Pulmonary artery endothelial cell (primary cell): ENCODE results near the gene ATOSB. TPM values are rescaled to one million over a fixed set of nuclear protein-coding genes. Genes with fewer than 3 reads are reported as not detected.
"Not testable (repeated sequence)": the region's sequence is repeated elsewhere in the genome, so short reads cannot be mapped to it uniquely, and the experiment has no call there.

Source experiments
- DNase-seq: peaks from one replicate; pipeline ENCODE4 v3.0.0-alpha.2; 2011; ENCODE audit warnings: low read depth, low spot score
- total RNA-seq: library from RNA; depleted of rRNA; stranded (reverse); fragments of >200 nt; gene quantifications from 2 replicates; pipeline ENCODE4 v1.2.3, GENCODE V29; 2014

Gene ATOSB, protein sequence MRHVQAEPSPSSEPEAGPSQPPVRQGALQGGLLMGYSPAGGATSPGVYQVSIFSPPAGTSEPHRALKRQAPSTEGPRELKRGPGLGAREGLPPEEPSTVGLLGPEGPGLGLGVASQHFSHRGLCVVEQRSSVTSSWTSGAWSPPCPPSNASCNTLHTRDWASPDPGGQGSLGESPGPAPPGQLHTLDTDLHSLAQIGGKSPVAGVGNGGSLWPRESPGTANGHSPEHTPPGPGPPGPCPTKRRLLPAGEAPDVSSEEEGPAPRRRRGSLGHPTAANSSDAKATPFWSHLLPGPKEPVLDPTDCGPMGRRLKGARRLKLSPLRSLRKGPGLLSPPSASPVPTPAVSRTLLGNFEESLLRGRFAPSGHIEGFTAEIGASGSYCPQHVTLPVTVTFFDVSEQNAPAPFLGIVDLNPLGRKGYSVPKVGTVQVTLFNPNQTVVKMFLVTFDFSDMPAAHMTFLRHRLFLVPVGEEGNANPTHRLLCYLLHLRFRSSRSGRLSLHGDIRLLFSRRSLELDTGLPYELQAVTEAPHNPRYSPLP
- 17.7 and 19.7 TPM in 2 replicates for total RNA-seq

DNA sequence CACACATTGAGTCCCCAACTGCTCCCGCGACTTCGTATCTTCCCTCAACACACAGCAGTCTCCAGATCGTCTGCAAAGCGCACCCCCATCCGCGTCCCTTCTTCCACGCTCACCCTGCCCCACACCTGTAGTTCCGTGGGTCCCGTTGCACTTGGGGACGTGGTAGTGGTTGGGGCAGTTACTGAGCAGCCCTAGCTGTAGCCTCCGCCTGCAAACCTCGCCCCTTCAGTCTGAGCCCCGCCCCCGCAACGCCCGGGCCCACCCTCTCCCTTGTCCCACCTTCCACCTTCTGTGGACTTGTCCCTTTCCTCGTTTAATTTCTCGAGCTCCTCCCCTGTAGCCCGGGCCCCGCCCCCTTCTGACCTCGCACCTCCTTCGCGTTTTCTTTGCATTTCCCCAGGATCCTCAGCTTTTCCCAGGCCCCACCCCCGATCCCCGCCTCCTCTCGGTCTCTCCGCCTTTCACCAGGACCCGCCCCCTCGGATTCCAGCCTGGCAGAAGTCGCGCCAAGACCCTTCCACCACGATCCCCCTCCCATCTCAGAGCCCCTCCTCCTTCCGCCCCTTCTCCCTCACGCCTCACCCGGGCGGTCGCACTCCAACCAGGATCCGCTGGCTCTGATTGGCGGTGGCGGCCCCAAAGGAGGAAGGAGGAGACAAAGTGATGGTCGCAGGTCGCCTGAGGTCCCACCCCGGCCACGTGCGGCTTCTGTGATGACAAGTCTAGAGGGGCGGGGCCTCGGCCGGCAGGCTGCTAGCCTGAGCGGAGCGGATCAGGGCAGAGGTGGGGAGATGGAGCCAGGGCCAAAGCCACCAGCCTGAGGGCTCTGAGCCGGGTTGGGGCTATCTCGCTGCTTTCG, at the start of gene ATOSB:
TSS of gene ATOSB (minus strand) at position 183 of the 859 bp plus-strand sequence. CDS start 7,588 bp downstream, outside the sequence.
- peak; percentile 87 for DNase-seq

GRCh38 chr9:35164711-35165110, 49.0 kb upstream of the ATOSB start:
- peak; percentile 74 for DNase-seq

GRCh38 chr9:35163413-35163812, 47.8 kb upstream of the ATOSB start:
- DNase-seq: no peak

GRCh38 chr9:35162605-35163315, 47.1 kb upstream of the ATOSB start:
- DNase-seq: no peak

- peak; percentile 75 for DNase-seq
Observed at GRCh38 chr9:35161713-35162604, 46.3 kb upstream of the ATOSB start, which contains the start of gene UNC13B. TSS of gene UNC13B (plus strand) at chr9:35162009. CDS start at chr9:35162284, 275 bp downstream.

DNA sequence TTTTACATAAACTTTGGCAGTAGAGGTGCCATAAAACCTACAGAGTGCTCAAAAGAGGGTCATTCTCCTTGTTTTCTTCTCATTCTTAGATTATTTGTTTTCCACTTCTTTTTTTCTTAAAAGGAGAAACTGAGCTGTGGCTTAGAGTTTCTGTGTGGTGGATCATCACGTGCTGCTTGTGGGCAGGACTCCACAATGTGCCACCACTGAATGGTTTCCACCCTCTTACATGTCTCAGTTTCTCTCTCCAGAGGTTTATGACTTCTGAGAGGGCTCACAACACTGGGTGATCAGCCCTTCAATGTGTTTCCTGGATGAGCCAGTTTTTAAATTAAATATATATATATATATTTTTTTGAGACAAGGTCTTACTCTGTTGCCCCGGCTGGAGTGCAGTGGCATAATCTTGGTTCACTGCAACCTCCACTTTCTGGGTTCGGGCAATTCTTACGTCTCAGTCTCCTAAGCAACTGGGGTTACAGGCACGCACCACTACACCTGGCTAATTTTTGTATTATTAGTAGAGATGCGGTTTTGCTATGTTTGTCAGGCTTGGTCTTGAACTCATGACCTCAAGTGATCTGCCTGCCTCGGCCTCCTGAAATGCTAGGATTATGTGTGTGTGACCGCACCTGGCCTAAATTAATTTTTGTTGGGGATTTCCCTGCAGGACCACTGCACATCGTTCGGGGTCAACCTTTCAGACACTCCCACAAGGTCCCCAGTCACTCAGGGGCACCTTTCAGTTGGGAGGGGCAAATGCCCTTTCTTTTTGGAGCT, 43.0 kb upstream of the ATOSB start:
- no peak for DNase-seq

- not testable (repeated sequence) for DNase-seq
Observed at GRCh38 chr9:35157836-35158235, 42.2 kb upstream of the ATOSB start.

DNA sequence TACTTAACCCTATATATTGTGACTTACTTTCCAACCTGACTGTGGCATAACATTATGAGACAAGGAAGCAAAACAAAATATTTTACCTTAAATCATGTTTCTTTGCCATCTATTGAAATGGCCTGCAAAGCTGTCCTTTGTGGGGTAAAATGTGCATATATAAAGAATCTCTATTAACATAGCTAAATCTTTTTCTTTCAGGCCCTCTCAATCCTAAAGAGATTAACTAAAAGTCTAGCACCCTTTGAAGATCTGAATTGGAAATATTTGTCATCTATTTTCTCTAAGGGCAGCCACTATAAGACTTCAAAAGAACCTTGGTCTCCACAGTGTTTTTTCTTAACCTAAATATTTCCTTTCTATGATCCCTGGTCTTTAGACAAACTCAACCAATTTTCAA, 41.1 kb upstream of the ATOSB start:
- DNase-seq: no peak

- DNase-seq: no peak
Observed at GRCh38 chr9:35152926-35153325, 37.3 kb upstream of the ATOSB start.

DNA sequence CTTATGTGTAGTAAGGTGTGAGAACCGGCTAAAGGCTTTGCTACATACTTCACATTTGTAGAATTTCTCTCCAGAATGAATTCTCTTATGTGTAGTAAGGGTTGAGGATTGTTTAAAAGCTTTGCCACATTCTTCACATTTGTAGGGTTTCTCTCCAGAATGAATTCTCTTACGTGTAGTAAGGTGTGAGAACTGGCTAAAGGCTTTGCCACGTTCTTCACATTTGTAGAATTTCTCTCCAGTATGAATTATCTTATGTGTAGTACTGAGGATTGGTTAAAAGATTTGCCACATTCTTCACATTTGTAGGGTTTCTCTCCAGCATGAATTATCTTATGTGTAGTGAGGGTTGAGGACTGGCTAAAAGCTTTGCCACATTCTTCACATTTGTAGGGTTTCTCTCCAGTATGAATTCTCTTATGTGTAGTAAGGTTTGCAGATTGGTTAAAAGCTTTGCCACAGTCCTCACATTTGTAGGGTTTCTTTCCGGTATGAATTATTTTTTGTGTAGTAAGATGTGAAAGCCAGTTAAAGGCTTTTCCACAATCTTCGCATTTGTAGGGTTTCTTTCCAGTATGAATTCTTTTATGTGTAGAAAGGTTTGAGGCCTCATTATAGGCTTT, 32.4 kb upstream of the ATOSB start:
- DNase-seq: not testable (repeated sequence)

DNA sequence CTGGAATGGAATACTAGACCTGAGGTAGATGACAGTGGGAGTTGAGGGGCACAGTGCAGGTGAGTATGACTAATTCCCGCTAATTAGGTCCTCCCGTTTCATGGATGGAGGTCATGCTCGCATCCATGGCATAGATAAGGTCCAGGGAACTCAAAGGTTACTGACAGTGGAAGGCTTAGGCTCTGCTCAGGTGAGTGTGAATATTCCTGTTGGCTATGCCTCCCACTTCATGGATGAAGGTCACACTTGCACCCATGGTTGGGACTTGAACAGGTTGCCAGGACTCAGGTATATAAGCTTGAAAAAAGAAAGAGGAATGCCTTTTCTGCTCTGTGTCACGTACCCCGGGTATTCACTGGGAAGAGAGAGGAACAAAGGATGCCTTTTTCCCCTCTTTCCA, 26.4 kb upstream of the ATOSB start:
- no peak for DNase-seq

- DNase-seq: no peak
Observed at GRCh38 chr9:35140093-35140492, 24.4 kb upstream of the ATOSB start.

DNA sequence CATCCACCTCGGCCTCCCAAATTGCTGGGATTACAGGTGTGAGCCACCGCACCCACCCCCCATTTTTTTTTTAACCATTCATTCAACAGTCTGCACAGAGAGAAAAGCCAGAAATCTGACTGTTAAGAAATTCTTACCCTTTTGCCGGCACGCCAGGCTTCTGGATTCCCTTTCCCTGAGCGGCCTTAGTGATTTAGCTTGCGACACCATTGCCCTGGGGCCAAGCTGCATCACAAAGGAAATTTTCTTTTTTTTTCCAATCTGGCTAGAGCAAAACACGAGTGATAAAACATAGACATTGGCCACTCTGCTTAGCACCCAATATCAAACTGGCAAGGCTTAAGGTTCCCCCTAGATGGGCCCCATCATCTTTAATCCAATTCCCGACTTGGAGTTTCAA, 21.2 kb upstream of the ATOSB start:
- DNase-seq: no peak

- no peak for DNase-seq
Observed at GRCh38 chr9:35135988-35136387, 20.3 kb upstream of the ATOSB start.

GRCh38 chr9:35134920-35135319, 19.3 kb upstream of the ATOSB start:
- no peak for DNase-seq

GRCh38 chr9:35116898-35117551, 1.4 kb upstream of the ATOSB start:
- peak; percentile 84 for DNase-seq

DNA sequence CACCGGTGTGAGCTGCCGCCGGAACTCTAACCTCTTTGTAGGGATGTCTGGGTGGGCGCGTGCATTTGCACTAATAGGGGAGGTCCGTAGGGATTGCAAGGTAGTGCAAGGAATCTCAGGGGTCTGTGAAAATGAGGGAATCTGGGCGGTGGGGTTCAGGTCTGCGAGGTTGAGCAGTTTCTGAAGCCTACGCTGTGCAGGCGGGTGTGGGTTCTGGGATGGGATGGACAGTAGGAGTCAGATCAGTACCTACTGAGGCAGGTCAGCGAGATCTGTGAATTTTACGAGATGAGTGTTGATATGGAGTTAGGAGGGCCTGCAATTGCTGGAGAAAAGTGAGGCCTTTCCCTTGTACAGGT, 856 bp upstream of the ATOSB start:
- DNase-seq: no peak

GRCh38 chr9:35114840-35115628, 628 bp downstream of the ATOSB start:
- DNase-seq: no peak
